Gastrocnemius medialis (tissue), 4 donors: ENCODE measurements around the gene GALNT10.

Experiments used
- POLR2A ChIP-seq, 2 donors: fragments of 450-650 bp; IDR thresholded peaks; one replicate each; pipeline ENCODE4 v1.6.1; 2017; ENCODE audit warnings: antibody characterized with exemption in 2 of 2, mild to moderate bottlenecking in 2 of 2, moderate library complexity in 2 of 2
- TF ChIP-seq, protein P1 (sequence below), 5 experiments: fragments of 450-650 bp in 3 of 5; fragments of 200-600 bp in 2 of 5; sonication (generic) in 2 of 5; IDR thresholded peaks in 4 of 5; conservative IDR thresholded peaks in 1 of 5; 1 replicate in 4 of 5; 2 replicates in 1 of 5; pipeline ENCODE4 v1.5.1; 2016 to 2019; ENCODE audit warnings: antibody characterized with exemption in 5 of 5, mild to moderate bottlenecking in 3 of 5, moderate library complexity in 3 of 5

DNA sequence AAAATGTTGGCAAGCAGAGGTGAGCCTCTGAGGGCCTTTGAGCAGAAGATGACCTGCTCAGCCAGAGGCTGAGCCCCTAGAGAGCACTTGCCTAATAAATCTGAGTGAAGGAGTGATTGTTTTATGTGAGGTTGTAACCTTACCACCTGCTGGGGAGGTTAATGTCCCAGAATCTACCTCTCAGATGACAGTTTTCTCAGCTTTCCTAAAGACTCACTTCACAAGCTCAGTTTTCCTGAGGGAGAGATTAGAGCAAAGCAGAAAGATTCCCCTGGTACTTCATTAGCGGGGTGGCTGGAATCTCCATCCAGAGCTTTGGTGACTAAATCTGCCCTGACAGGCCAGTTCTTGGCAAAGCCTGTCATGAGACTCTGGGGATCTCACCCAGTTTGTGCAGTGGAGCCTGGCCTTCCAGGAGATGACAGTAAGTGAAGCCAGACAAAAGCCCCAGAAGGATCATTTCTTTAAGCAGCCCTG, 48.8 kb upstream of the GALNT10 start:
- TF ChIP-seq, protein P1, sequence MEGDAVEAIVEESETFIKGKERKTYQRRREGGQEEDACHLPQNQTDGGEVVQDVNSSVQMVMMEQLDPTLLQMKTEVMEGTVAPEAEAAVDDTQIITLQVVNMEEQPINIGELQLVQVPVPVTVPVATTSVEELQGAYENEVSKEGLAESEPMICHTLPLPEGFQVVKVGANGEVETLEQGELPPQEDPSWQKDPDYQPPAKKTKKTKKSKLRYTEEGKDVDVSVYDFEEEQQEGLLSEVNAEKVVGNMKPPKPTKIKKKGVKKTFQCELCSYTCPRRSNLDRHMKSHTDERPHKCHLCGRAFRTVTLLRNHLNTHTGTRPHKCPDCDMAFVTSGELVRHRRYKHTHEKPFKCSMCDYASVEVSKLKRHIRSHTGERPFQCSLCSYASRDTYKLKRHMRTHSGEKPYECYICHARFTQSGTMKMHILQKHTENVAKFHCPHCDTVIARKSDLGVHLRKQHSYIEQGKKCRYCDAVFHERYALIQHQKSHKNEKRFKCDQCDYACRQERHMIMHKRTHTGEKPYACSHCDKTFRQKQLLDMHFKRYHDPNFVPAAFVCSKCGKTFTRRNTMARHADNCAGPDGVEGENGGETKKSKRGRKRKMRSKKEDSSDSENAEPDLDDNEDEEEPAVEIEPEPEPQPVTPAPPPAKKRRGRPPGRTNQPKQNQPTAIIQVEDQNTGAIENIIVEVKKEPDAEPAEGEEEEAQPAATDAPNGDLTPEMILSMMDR (IDR thresholded peaks at IDR 0.05 in 4 of 5, conservative IDR thresholded peaks at IDR 0.05 in 1 of 5), result no peak
- TF ChIP-seq POLR2A (IDR thresholded peaks at IDR 0.05), result no peak
